GM12878 (cell line): ENCODE data around the gene SLC9A3. TPM values are rescaled to one million over a fixed set of nuclear protein-coding genes. Genes with fewer than 3 reads are reported as not detected.

Experiments used
- ATAC-seq: fragments of 200-7000 bp; cut with Tn5 transposase; 3 replicates; pipeline ENCODE4 v1.9.1; 2020; ENCODE audit warnings: mild to moderate bottlenecking, moderate library complexity
- BruUV-seq: library from RNA; stranded (reverse); fragments of 400-500 nt; replicated peaks from 2 replicates; lab custom pipeline; 2021; lab: Mats Ljungman, UMichigan
- CTCF ChIA-PET: fragments of 300-600 bp; sonication (Branson Sonifier 250); formaldehyde crosslinking; extraction: SDS; loops from one replicate; lab custom pipeline; 2021; ENCODE audit warnings: inconsistent platforms; lab: Yijun Ruan, JAX
- POLR2A ChIA-PET: fragments of 350-600 bp; formaldehyde crosslinking; extraction: SDS; loops from one replicate; lab custom pipeline; 2021; ENCODE audit warnings: inconsistent platforms; lab: Charles Lee
- RAD21 ChIA-PET: fragments of 300-600 bp; sonication (Branson Sonifier 250); formaldehyde crosslinking; loops from one replicate; lab custom pipeline; 2023; ENCODE audit warnings: antibody characterized with exemption; ENCODE audit not compliant: unreplicated experiment; lab: Charles Lee
- SMC1A ChIA-PET: fragments of 300-600 bp; sonication (Branson Sonifier 250); formaldehyde crosslinking; loops from one replicate; lab custom pipeline; 2023; ENCODE audit not compliant: unreplicated experiment, uncharacterized antibody; lab: Charles Lee
- DNase-seq: peaks from one replicate; pipeline ENCODE4 v3.0.0-alpha.2; 2011; ENCODE audit warnings: low read depth, low spot score
- FAIRE-seq: peaks from 3 replicates; lab custom pipeline; 2011; peaks lifted over from hg19 to GRCh38; lab: Jason Lieb, UNC
- H2AFZ ChIP-seq: 2 replicates; pipeline ENCODE4 v1.6.0; 2011; ENCODE audit warnings: low read depth, low read length, control low read depth; ENCODE audit not compliant: control insufficient read depth
- H3K27ac ChIP-seq: 2 replicates; pipeline ENCODE4 v1.5.1; 2011; ENCODE audit warnings: control low read depth; ENCODE audit not compliant: control insufficient read depth, insufficient read depth
- H3K27me3 ChIP-seq, 2 experiments: replicated peaks in 1 of 2; 2 replicates each; pipeline versions ENCODE4 v1.6.0 to v1.6.1; 2011; ENCODE audit warnings: low read length in 1 of 2; ENCODE audit not compliant: control insufficient read depth in 2 of 2, insufficient read depth in 2 of 2
- H3K36me3 ChIP-seq, 2 experiments: 2 replicates each; pipeline ENCODE4 v1.5.1; 2011; ENCODE audit warnings: low read length in 1 of 2; ENCODE audit not compliant: control insufficient read depth in 2 of 2, insufficient read depth in 2 of 2
- H3K4me1 ChIP-seq: 2 replicates; pipeline ENCODE4 v1.6.1; 2011; ENCODE audit warnings: mild to moderate bottlenecking, low read length, moderate library complexity, mixed read lengths; ENCODE audit not compliant: control insufficient read depth, insufficient read depth
- H3K4me2 ChIP-seq: 2 replicates; pipeline ENCODE4 v1.6.0; 2011; ENCODE audit warnings: control low read depth; ENCODE audit not compliant: control insufficient read depth, insufficient read depth
- H3K4me3 ChIP-seq: fragments of 200-600 bp; sonication (generic); 2 replicates; pipeline ENCODE4 v1.5.1; 2016
- H3K79me2 ChIP-seq: 2 replicates; pipeline ENCODE4 v1.6.0; 2011; ENCODE audit warnings: low read length; ENCODE audit not compliant: control insufficient read depth, insufficient read depth
- H3K9ac ChIP-seq: 2 replicates; pipeline ENCODE4 v1.8.0; 2011; ENCODE audit warnings: low read length, control low read depth, mixed read lengths; ENCODE audit not compliant: control insufficient read depth, insufficient read depth
- H3K9me3 ChIP-seq: replicated peaks from 3 replicates; pipeline ENCODE4 v1.5.1; 2011; ENCODE audit warnings: mild to moderate bottlenecking, low read length; ENCODE audit not compliant: control insufficient read depth, insufficient read depth
- H4K20me1 ChIP-seq: 2 replicates; pipeline ENCODE4 v1.6.0; 2011; ENCODE audit not compliant: control insufficient read depth, insufficient read depth
- BCL11A ChIP-seq: IDR thresholded peaks from 2 replicates; pipeline ENCODE4 v1.6.1; 2011; ENCODE audit warnings: low read depth, low read length
- FOXK2 ChIP-seq: fragments of 450-650 bp; IDR thresholded peaks from 2 replicates; pipeline ENCODE4 v1.6.1; 2017; ENCODE audit warnings: mild to moderate bottlenecking, moderate library complexity
- HDAC2 ChIP-seq: fragments of 200-600 bp; sonication (generic); IDR thresholded peaks from 2 replicates; pipeline ENCODE4 v1.6.1; 2017
- HDAC6 ChIP-seq: fragments of 200-600 bp; sonication (generic); IDR thresholded peaks from one replicate; pipeline ENCODE4 v1.8.0; 2017; ENCODE audit warnings: antibody characterized with exemption; ENCODE audit not compliant: unreplicated experiment
- IKZF1 ChIP-seq: fragments of 450-650 bp; conservative IDR thresholded peaks from 2 replicates; pipeline ENCODE4 v1.6.1; 2017; ENCODE audit warnings: antibody characterized with exemption, mild to moderate bottlenecking
- IKZF2 ChIP-seq, 2 experiments: fragments of 450-650 bp; IDR thresholded peaks; 2 replicates each; pipeline ENCODE4 v1.6.1; 2017; ENCODE audit warnings: mild to moderate bottlenecking in 2 of 2, moderate library complexity in 2 of 2
- JUND ChIP-seq: IDR thresholded peaks from 2 replicates; pipeline ENCODE4 v1.6.1; 2012; ENCODE audit warnings: low read depth, mild to moderate bottlenecking, low read length, improper control_type of control experiment, moderate library complexity
- RELA ChIP-seq: fragments of 450-650 bp; IDR thresholded peaks from 2 replicates; pipeline ENCODE4 v1.8.0; 2014; ENCODE audit warnings: borderline replicate concordance; ENCODE audit not compliant: partially characterized antibody
- SMAD1 ChIP-seq: fragments of 450-650 bp; IDR thresholded peaks from 2 replicates; pipeline ENCODE4 v1.6.1; 2018; ENCODE audit warnings: mild to moderate bottlenecking, low read depth; ENCODE audit not compliant: partially characterized antibody
- SMARCA5 ChIP-seq: fragments of 450-650 bp; IDR thresholded peaks from 2 replicates; pipeline ENCODE4 v1.6.1; 2017; ENCODE audit warnings: mild to moderate bottlenecking
- TCF7 ChIP-seq: IDR thresholded peaks from 2 replicates; pipeline ENCODE4 v1.6.1; 2014; ENCODE audit warnings: antibody characterized with exemption, borderline replicate concordance
- YY1 ChIP-seq: IDR thresholded peaks from 2 replicates; pipeline ENCODE4 v1.6.1; 2011; ENCODE audit warnings: low read depth, mild to moderate bottlenecking, low read length
- ZNF217 ChIP-seq: fragments of 450-650 bp; IDR thresholded peaks from 2 replicates; pipeline ENCODE4 v1.6.1; 2017; ENCODE audit warnings: antibody characterized with exemption, mild to moderate bottlenecking
- WGBS: methylation state at CpG from one replicate; pipeline ENCODE4 v1.1.6; 2016; ENCODE audit warnings: low lambda C conversion rate; ENCODE audit not compliant: insufficient replicate concordance, insufficient coverage; ENCODE audit errors: missing lambda C conversion rate; 5-methylcytosine and 5-hydroxymethylcytosine counted together
- in situ Hi-C: fragments of 300-500 bp; cut with MboI; formaldehyde crosslinking; loops from 9 replicates; pipeline ENCODE4 v1.14.3; 2018; ENCODE audit warnings: mixed read lengths
- intact Hi-C: fragments of 100-400 bp; cut with micrococcal nuclease; formaldehyde crosslinking; loops from one replicate; pipeline ENCODE4 v1.14.2; 2022; ENCODE audit not compliant: unreplicated experiment
- polyA plus RNA-seq, 11 experiments: library from polyadenylated mRNA; depleted of rRNA in 4 of 11; unstranded in 6 of 11; stranded (reverse) in 5 of 11; fragments of >200 nt; fragmentation: Nextera tagmentation in 4 of 11; fragmentation: Illumina TruSeq in 1 of 11; extraction: Ambion mirVana in 4 of 11; extraction: Trizol in 1 of 11; gene quantifications; 1 replicate in 1 of 11; 2 replicates in 10 of 11; pipeline versions ENCODE4 v1.2.1 to v1.2.3, GENCODE V29; 2011 to 2016; ENCODE audit warnings: inconsistent platforms in 2 of 11, missing spikeins in 2 of 11, low read depth in 1 of 11
- total RNA-seq, 4 experiments: library from RNA; depleted of rRNA in 3 of 4; stranded (reverse); fragments of >200 nt in 3 of 4; fragmentation: Illumina TruSeq in 1 of 4; extraction: Trizol in 1 of 4; gene quantifications; 2 replicates each; pipeline versions ENCODE4 v1.2.1 to v1.2.3, GENCODE V29; 2013 to 2021
- TF ChIP-seq, protein P1 (sequence below): IDR thresholded peaks from 2 replicates; pipeline ENCODE4 v1.6.1; 2012; ENCODE audit warnings: low read depth, low read length, improper control_type of control experiment
- TF ChIP-seq, protein P2 (sequence below): fragments of 450-650 bp; formaldehyde crosslinking; IDR thresholded peaks from 2 replicates; pipeline ENCODE4 v1.4.0; 2022; ENCODE audit warnings: mild to moderate bottlenecking, moderate library complexity
- TF ChIP-seq, protein P3 (sequence below): IDR thresholded peaks from 2 replicates; pipeline ENCODE4 v1.6.1; 2012; ENCODE audit warnings: mild to moderate bottlenecking, low read depth, low read length
- TF ChIP-seq, protein P4 (sequence below): fragments of 450-650 bp; IDR thresholded peaks from 2 replicates; pipeline ENCODE4 v1.6.1; 2014; ENCODE audit warnings: mild to moderate bottlenecking

Gene SLC9A3
- total and polyA plus RNA-seq, 10 of the 15 experiments (the other 5 are each of a cell fraction or from before 2014, with no cell fraction given): 0.04 to 5.2 (median 2.3) TPM; not detected in 1

DNA sequence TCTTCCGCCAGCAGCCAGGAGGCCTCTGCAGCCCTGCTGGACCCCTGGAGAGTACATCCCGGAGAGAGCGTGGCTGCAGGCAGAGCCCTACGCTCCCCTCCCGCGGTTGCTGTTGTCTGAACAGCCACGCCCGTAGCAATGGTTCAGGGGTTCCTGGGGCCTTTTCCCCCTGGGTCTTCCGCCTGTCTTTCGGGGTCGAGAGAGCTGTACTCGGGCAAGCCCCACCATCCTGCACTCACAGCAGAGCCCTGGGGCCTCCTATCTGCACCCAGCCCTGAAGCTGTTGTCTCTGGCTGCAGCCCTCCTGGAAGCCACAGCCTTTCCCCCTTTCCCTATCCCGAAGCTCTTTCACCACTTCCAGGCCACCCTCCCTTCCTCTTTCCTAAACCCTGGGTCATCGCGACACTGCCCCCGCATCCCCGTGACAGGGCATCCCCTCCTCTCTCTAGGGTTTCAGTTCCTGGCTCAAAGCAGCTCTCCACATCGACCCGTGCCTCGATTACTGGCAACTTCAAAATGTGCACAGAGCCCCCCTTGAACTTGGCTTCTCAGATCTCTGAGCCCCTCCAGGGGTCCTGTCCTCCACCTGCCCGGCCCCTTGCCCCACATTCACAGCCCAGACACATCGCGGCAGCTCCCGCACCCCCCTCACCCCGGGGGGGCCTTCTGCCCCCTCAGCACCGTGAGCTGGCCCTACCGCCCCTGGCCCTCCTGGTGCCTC, 44.0 kb upstream of the SLC9A3 start:
- ChIA-PET CTCF (no interaction called here), SMC1A (interaction anchor here (0.9 kb wide), 1 partner anchor 9 kb away, joined by 3 read pairs; no protein-coding TSS in a partner anchor), RAD21 (no interaction called here), POLR2A (no interaction called here)
- H3K4me3 ChIP-seq: no peak overlapping the region
- H3K9me3 ChIP-seq: no peaks in the 10 kb centered on the region
- H3K4me2 ChIP-seq: no peak overlapping the region
- no peaks in the 10 kb centered on the region for H3K4me1 ChIP-seq
- H2AFZ ChIP-seq: no peak overlapping the region
- DNase-seq (no peak), FAIRE-seq (no peak), ATAC-seq (peak; percentile 16; the same call in 1 of the 3 replicates)
- H4K20me1 ChIP-seq: no peaks in the 10 kb centered on the region
- H3K27me3 ChIP-seq: no peaks in the 10 kb centered on the region; a peak in 1 of 4 replicates
- WGBS: 28% methylated on average over 26 of the region's 27 CpGs
- H3K36me3 ChIP-seq: no peaks in the 10 kb centered on the region
- BruUV-seq: no TSS peak
- intact Hi-C loops (no loop called here), in situ Hi-C loops (no loop called here)
- no peaks in the 10 kb centered on the region for H3K79me2 ChIP-seq
- no peak overlapping the region for H3K9ac ChIP-seq
- H3K27ac ChIP-seq: no peak overlapping the region
- TF ChIP-seq, protein P1, sequence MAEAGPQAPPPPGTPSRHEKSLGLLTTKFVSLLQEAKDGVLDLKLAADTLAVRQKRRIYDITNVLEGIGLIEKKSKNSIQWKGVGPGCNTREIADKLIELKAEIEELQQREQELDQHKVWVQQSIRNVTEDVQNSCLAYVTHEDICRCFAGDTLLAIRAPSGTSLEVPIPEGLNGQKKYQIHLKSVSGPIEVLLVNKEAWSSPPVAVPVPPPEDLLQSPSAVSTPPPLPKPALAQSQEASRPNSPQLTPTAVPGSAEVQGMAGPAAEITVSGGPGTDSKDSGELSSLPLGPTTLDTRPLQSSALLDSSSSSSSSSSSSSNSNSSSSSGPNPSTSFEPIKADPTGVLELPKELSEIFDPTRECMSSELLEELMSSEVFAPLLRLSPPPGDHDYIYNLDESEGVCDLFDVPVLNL: no peak
- TF ChIP-seq BCL11A: no peak
- no peak for TF ChIP-seq TCF7
- TF ChIP-seq, protein P2, sequence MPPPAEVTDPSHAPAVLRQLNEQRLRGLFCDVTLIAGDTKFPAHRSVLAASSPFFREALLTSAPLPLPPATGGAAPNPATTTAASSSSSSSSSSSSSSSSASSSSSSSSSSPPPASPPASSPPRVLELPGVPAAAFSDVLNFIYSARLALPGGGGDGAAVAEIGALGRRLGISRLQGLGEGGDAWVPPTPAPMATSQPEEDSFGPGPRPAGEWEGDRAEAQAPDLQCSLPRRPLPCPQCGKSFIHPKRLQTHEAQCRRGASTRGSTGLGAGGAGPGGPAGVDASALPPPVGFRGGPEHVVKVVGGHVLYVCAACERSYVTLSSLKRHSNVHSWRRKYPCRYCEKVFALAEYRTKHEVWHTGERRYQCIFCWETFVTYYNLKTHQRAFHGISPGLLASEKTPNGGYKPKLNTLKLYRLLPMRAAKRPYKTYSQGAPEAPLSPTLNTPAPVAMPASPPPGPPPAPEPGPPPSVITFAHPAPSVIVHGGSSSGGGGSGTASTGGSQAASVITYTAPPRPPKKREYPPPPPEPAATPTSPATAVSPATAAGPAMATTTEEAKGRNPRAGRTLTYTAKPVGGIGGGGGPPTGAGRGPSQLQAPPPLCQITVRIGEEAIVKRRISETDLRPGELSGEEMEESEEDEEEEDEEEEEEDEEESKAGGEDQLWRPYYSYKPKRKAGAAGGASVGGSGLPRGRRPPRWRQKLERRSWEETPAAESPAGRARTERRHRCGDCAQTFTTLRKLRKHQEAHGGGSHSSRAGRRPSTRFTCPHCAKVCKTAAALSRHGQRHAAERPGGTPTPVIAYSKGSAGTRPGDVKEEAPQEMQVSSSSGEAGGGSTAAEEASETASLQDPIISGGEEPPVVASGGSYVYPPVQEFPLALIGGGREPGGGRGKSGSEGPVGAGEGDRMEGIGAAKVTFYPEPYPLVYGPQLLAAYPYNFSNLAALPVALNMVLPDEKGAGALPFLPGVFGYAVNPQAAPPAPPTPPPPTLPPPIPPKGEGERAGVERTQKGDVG: no peak
- no peak for TF ChIP-seq YY1
- TF ChIP-seq, protein P3, sequence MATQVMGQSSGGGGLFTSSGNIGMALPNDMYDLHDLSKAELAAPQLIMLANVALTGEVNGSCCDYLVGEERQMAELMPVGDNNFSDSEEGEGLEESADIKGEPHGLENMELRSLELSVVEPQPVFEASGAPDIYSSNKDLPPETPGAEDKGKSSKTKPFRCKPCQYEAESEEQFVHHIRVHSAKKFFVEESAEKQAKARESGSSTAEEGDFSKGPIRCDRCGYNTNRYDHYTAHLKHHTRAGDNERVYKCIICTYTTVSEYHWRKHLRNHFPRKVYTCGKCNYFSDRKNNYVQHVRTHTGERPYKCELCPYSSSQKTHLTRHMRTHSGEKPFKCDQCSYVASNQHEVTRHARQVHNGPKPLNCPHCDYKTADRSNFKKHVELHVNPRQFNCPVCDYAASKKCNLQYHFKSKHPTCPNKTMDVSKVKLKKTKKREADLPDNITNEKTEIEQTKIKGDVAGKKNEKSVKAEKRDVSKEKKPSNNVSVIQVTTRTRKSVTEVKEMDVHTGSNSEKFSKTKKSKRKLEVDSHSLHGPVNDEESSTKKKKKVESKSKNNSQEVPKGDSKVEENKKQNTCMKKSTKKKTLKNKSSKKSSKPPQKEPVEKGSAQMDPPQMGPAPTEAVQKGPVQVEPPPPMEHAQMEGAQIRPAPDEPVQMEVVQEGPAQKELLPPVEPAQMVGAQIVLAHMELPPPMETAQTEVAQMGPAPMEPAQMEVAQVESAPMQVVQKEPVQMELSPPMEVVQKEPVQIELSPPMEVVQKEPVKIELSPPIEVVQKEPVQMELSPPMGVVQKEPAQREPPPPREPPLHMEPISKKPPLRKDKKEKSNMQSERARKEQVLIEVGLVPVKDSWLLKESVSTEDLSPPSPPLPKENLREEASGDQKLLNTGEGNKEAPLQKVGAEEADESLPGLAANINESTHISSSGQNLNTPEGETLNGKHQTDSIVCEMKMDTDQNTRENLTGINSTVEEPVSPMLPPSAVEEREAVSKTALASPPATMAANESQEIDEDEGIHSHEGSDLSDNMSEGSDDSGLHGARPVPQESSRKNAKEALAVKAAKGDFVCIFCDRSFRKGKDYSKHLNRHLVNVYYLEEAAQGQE: no peak
- TF ChIP-seq SMARCA5: no peak
- no peak for TF ChIP-seq FOXK2
- TF ChIP-seq HDAC2: no peak
- no peak for TF ChIP-seq IKZF1
- no peak for TF ChIP-seq JUND
- TF ChIP-seq IKZF2 (IDR thresholded peaks at IDR 0.05): no peak
- no peak for TF ChIP-seq SMAD1
- no peak for TF ChIP-seq RELA
- no peak for TF ChIP-seq ZNF217
- TF ChIP-seq HDAC6: no peak
- TF ChIP-seq, protein P4, sequence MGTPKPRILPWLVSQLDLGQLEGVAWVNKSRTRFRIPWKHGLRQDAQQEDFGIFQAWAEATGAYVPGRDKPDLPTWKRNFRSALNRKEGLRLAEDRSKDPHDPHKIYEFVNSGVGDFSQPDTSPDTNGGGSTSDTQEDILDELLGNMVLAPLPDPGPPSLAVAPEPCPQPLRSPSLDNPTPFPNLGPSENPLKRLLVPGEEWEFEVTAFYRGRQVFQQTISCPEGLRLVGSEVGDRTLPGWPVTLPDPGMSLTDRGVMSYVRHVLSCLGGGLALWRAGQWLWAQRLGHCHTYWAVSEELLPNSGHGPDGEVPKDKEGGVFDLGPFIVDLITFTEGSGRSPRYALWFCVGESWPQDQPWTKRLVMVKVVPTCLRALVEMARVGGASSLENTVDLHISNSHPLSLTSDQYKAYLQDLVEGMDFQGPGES: no peak
